B cell (primary cell): Measurements from ENCODE around the gene LCMT2.

Experiments used
- CTCF ChIP-seq: fragments of 200-600 bp; IDR thresholded peaks from one replicate; pipeline ENCODE4 v1.8.0; 2022; ENCODE audit warnings: antibody characterized with exemption, mild to moderate bottlenecking
- EZH2 ChIP-seq: IDR thresholded peaks from 2 replicates; pipeline ENCODE4 v1.6.1; 2012; ENCODE audit warnings: borderline replicate concordance, low read depth, mild to moderate bottlenecking, moderate library complexity, low read length; ENCODE audit not compliant: insufficient read depth, poor library complexity, severe bottlenecking

- no peak for TF ChIP-seq CTCF
- TF ChIP-seq EZH2: no peak
Measured at GRCh38 chr15:43316971-43317346, 13.4 kb downstream of the LCMT2 start.
